ENCODE data around the gene BCCIP.

Gene BCCIP

GRCh38 chr10:125871338-125871737 lies 48.0 kb downstream of the BCCIP start:
- H3K27me3 ChIP-seq (ENCODE audit: insufficient read depth, low read length) = no peaks in the 10 kb centered on the region
- no peak overlapping the region for H3K27ac ChIP-seq (ENCODE audit: low read depth, low read length)
- WGBS = 95% methylated on average over 4 of the region's 4 CpGs
- no peak overlapping the region for H3K9ac ChIP-seq (ENCODE audit: low read depth, low read length)
- H3K9me3 ChIP-seq (ENCODE audit: insufficient read depth, low read depth, low read length) = peaks cover 15% of the 10 kb centered on the region
- no peak overlapping the region for H3K4me3 ChIP-seq (ENCODE audit: low read length)
- peaks cover 2% of the 10 kb centered on the region; the same call in 1 of the 2 replicates for H3K4me1 ChIP-seq (ENCODE audit: insufficient read depth, low read length)
- H3K36me3 ChIP-seq (ENCODE audit: insufficient read depth, low read length) = peaks cover 24% of the 10 kb centered on the region

- no peaks in the 10 kb centered on the region for H3K27me3 ChIP-seq (ENCODE audit: insufficient read depth, low read length)
- H3K27ac ChIP-seq (ENCODE audit: low read depth, low read length) = no peak overlapping the region
- peaks cover 25% of the 10 kb centered on the region for H3K9me3 ChIP-seq (ENCODE audit: insufficient read depth, low read depth, low read length)
- H3K36me3 ChIP-seq (ENCODE audit: insufficient read depth, low read length) = peaks cover 24% of the 10 kb centered on the region
- no peak overlapping the region for H3K4me3 ChIP-seq (ENCODE audit: low read length)
- no peak overlapping the region for H3K9ac ChIP-seq (ENCODE audit: low read depth, low read length)
- H3K4me1 ChIP-seq (ENCODE audit: insufficient read depth, low read length) = peaks cover 32% of the 10 kb centered on the region
- 84% methylated on average over 11 of the region's 11 CpGs for WGBS
Observed at GRCh38 chr10:125878957-125879835, 55.9 kb downstream of the BCCIP start.

- H3K36me3 ChIP-seq (ENCODE audit: insufficient read depth, low read length) = peaks cover 19% of the 10 kb centered on the region
- 20% methylated on average over 6 of the region's 6 CpGs for WGBS
- peak overlapping the region; percentile 39 for H3K4me3 ChIP-seq (ENCODE audit: low read length)
- H3K9ac ChIP-seq (ENCODE audit: low read depth, low read length) = peak overlapping the region; percentile 29; the same call in 1 of the 2 replicates
- H3K27ac ChIP-seq (ENCODE audit: low read depth, low read length) = peak overlapping the region; percentile 92
- no peaks in the 10 kb centered on the region for H3K27me3 ChIP-seq (ENCODE audit: insufficient read depth, low read length)
- H3K4me1 ChIP-seq (ENCODE audit: insufficient read depth, low read length) = peaks cover 32% of the 10 kb centered on the region
- peaks cover 16% of the 10 kb centered on the region for H3K9me3 ChIP-seq (ENCODE audit: insufficient read depth, low read depth, low read length)
Observed at GRCh38 chr10:125880719-125881118, 57.4 kb downstream of the BCCIP start.

DNA sequence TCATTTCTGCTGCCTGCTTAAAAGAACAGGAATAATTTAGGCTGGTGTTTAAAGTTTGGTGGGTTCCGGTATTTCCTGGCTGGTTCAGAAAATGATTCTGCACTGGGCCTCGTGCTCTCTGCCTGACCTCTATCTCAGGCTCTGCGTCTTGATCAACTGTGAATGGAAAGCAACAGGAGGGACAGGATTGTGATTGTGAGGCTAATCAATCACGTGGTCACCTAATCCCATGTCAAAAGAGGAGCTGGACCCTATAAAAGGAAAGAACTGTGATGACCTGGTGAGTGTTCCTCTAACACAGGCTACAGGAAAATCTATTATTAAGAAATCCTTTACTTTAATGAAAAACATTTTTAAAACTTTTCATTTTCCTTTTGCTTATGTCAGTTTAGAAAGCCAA lies 57.8 kb downstream of the BCCIP start, which contains the start of gene DHX32:
Gene DHX32, minus strand, starts transcription at position 101 of the 400 bp plus-strand sequence. CDS start 468 bp downstream, outside the sequence.
- Histone ChIP-seq H3K4me3 (ENCODE audit: low read length) (peak within 1 kb of the TSS; percentile 39), H3K36me3 (ENCODE audit: insufficient read depth, low read length) (peaks cover 14% of the 10 kb centered on the region), H3K9ac (ENCODE audit: low read depth, low read length) (peak within 1 kb of the TSS; percentile 29; the same call in 1 of the 2 replicates), H3K27ac (ENCODE audit: low read depth, low read length) (peak within 1 kb of the TSS; percentile 92), H3K27me3 (ENCODE audit: insufficient read depth, low read length) (no peaks in the 10 kb centered on the region), H3K9me3 (ENCODE audit: insufficient read depth, low read depth, low read length) (peaks cover 11% of the 10 kb centered on the region), H3K4me1 (ENCODE audit: insufficient read depth, low read length) (peaks cover 32% of the 10 kb centered on the region)
- WGBS = 2% methylated on average over 4 of the region's 4 CpGs

DNA sequence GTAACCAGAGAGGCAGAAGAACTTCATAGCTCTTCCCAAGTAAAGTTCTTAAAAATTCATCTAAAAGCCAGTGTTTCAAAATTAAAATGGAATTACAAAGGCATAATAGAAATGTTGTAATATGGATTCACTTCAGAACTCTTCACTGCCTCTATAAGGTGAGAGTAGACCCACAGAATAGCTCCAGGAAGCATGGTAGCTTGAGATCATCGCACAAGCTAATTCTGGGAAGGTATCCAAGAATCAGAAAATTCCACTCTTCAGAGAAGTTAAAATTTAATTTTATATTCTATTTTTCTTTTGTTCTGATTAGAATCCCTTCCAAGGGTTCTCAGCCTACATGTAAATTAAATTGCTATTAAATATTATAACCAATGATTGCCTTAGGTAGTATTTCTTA lies 59.2 kb downstream of the BCCIP start:
- Histone ChIP-seq H3K9me3 (ENCODE audit: insufficient read depth, low read depth, low read length) (peaks cover 3% of the 10 kb centered on the region; the same call in 1 of the 2 replicates), H3K27ac (ENCODE audit: low read depth, low read length) (no peak overlapping the region), H3K27me3 (ENCODE audit: insufficient read depth, low read length) (no peaks in the 10 kb centered on the region), H3K9ac (ENCODE audit: low read depth, low read length) (no peak overlapping the region), H3K36me3 (ENCODE audit: insufficient read depth, low read length) (peaks cover 4% of the 10 kb centered on the region; the same call in 1 of the 2 replicates), H3K4me1 (ENCODE audit: insufficient read depth, low read length) (peaks cover 32% of the 10 kb centered on the region), H3K4me3 (ENCODE audit: low read length) (no peak overlapping the region)
- WGBS = no CpG with 5 or more reads among the region's 1 CpG

DNA sequence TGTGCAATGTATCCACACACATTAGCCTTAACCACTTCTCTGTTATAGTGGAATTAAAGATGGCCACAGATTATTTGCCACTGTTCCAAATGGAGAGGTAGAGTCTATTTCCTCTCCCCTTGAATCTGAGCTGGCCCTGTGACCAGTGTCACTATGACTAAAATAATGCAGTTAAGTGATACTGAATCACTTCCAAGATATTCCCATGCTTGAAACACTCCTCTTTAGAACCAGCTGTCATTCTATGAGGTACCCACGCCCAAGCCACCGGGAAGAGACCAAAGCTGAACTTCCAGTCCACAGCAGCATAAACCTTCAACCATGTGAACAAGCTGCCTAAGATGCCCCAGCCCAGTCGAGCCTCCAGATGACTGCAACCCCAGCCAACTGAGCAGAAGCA lies 59.9 kb downstream of the BCCIP start:
- WGBS = 91% methylated on average over 3 of the region's 3 CpGs

More for the DNA sequence above, 59.9 kb downstream of the BCCIP start:
- no peaks in the 10 kb centered on the region for H3K36me3 ChIP-seq (ENCODE audit: insufficient read depth, low read length)
- no peak overlapping the region for H3K27ac ChIP-seq (ENCODE audit: low read depth, low read length)
- peaks cover 32% of the 10 kb centered on the region for H3K4me1 ChIP-seq (ENCODE audit: insufficient read depth, low read length)
- peaks cover 3% of the 10 kb centered on the region; the same call in 1 of the 2 replicates for H3K9me3 ChIP-seq (ENCODE audit: insufficient read depth, low read depth, low read length)
- H3K27me3 ChIP-seq (ENCODE audit: insufficient read depth, low read length) = no peaks in the 10 kb centered on the region
- H3K4me3 ChIP-seq (ENCODE audit: low read length) = no peak overlapping the region
- H3K9ac ChIP-seq (ENCODE audit: low read depth, low read length) = no peak overlapping the region
